ENCODE measurements around the gene SEMA5A. TPM values are rescaled to one million over a fixed set of nuclear protein-coding genes. Genes with fewer than 3 reads are reported as not detected.

SEMA5A gene
- total and polyA plus RNA-seq, 4 experiments from 2014 or later = 1.1 to 4.5 (median 2.4) TPM

DNA sequence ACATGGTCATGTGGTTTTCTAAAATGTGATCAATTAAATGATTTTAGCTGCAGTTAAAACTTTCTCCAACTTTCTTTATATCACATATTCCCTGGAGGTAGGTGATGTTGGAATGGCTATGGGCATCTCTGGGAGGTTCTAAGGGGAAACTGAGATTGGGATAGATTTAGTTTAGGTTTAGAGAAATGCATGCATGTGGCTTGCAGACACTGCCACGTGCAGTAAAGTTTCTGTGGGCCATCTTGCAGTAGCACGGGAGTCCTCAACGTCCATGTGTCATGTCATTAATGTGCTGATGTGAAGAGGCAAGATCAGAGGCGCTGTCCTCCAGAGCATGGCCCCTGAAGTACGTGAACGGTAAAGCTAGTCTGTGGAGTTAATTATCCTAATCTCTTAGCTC, 532.7 kb downstream of the SEMA5A start:
- H3K4me1 ChIP-seq (ENCODE audit: insufficient read depth, low read length) = no peaks in the 10 kb centered on the region
- Mint-ChIP-seq H3K9me3 (peaks cover 0 to 36% (median 7%) of the 10 kb centered on the region in 8 donors), H3K27me3 (peaks cover 0 to under 1% of the 10 kb centered on the region in 2 donors), H3K4me3 (no peak overlapping the region), H3K27ac (no peak overlapping the region), H3K4me1 (no peaks in the 10 kb centered on the region), H3K36me3 (no peaks in the 10 kb centered on the region)
- no peak for DNase-seq
- no peaks in the 10 kb centered on the region for H3K27me3 ChIP-seq (ENCODE audit: insufficient read depth, low read length)
- ChIA-PET POLR2A (ENCODE audit: partially characterized antibody) (no interaction called here), CTCF (ENCODE audit: partially characterized antibody) (no interaction called here)
- no peaks in the 10 kb centered on the region for H3K36me3 ChIP-seq (ENCODE audit: insufficient read depth, low read length)
- intact Hi-C loops (cut with micrococcal nuclease) = no loop called here
- no peaks in the 10 kb centered on the region for H3K9me3 ChIP-seq (ENCODE audit: control insufficient read depth in 1 of 2, low read length in 2 of 2)
- no peak overlapping the region for H3K27ac ChIP-seq (ENCODE audit: low read depth, low read length)
- no peak overlapping the region for H3K4me3 ChIP-seq (ENCODE audit: low read length in 2 of 2)

DNA sequence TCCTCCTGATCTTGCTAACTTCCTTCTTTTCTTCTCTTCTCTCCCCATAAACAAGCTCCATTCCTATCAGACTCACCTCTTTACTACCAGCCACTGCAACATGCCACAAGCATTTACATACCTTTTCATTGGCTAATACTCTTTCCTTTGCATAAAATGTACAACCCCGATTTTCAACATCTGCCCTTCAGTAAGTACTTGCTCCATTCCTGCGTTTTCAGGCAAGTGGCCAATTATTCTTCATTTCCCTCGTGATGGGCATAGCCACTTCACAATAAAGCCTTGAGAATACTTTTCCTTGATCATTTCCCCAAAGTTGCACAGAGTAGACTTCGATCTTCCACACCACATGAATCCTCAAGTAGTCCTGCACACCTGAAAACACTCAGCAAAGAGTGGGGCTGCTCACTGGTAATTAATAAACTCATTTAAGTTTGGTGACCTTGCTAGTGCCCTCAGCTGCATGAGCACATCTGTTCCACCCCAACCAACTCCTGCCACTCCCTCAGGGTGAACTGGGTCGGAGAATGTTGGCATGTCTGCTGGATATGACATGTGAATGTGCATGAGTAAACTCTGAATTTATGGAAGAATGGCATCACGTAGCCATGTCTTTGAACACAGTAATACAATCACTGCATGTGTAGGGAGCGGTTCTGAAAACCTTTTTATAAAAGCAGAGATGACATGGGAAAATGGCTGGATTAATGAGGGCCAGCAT, 535.8 kb downstream of the SEMA5A start:
- peaks cover 0 to 40% (median 12%) of the 10 kb centered on the region in 8 donors for H3K9me3 Mint-ChIP-seq
- intact Hi-C loops (cut with micrococcal nuclease) = no loop called here

DNA sequence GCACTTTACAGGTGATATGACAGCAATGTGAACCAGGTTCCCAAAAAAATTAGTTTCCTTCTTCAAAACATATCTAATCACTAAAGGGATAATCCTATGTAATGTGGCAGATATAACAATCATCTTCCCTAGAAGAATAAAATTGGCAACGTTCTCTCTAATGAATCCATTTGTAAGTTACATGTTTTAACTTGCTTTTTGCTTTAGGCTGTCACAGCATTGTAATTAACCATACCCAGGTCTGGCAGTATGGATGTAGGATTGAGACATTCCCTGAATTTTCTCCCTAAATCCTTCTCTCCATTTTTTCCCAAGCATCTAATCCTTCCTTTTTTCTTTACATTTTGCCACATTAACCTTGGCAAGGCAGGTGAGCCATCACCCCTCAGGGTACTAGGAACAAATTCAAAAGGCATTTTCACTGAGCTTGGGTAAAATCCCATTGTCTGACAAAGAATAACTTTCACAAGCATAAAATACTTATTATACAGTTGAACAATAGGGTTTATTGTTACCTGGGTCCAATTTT, 548.3 kb downstream of the SEMA5A start:
- Mint-ChIP-seq H3K27me3 (no peaks in the 10 kb centered on the region), H3K4me3 (no peak overlapping the region), H3K4me1 (no peaks in the 10 kb centered on the region), H3K9me3 (peaks cover 0 to 11% (median 3%) of the 10 kb centered on the region in 8 donors), H3K36me3 (no peaks in the 10 kb centered on the region), H3K27ac (no peak overlapping the region)
- Histone ChIP-seq H3K4me1 (ENCODE audit: insufficient read depth, low read length) (no peaks in the 10 kb centered on the region), H3K27me3 (ENCODE audit: insufficient read depth, low read length) (no peaks in the 10 kb centered on the region), H3K36me3 (ENCODE audit: insufficient read depth, low read length) (no peaks in the 10 kb centered on the region), H3K9me3 (ENCODE audit: control insufficient read depth in 1 of 2, low read length in 2 of 2) (no peaks in the 10 kb centered on the region), H3K4me3 (ENCODE audit: low read length in 2 of 2) (no peak overlapping the region), H3K27ac (ENCODE audit: low read depth, low read length) (no peak overlapping the region)
- no peak for DNase-seq
- CTCF ChIA-PET (ENCODE audit: partially characterized antibody) = no interaction called here
- intact Hi-C loops (cut with micrococcal nuclease) = no loop called here
- POLR2A ChIA-PET (ENCODE audit: partially characterized antibody) = no interaction called here

More for the DNA sequence above, 535.8 kb downstream of the SEMA5A start:
- no peak overlapping the region for H3K4me3 Mint-ChIP-seq
- Histone ChIP-seq H3K4me3 (ENCODE audit: low read length in 2 of 2) (no peak overlapping the region), H3K27me3 (ENCODE audit: insufficient read depth, low read length) (no peaks in the 10 kb centered on the region), H3K4me1 (ENCODE audit: insufficient read depth, low read length) (no peaks in the 10 kb centered on the region), H3K27ac (ENCODE audit: low read depth, low read length) (no peak overlapping the region), H3K36me3 (ENCODE audit: insufficient read depth, low read length) (no peaks in the 10 kb centered on the region), H3K9me3 (ENCODE audit: control insufficient read depth in 1 of 2, low read length in 2 of 2) (no peaks in the 10 kb centered on the region)
- DNase-seq = no peak
- peaks cover 0 to 2% of the 10 kb centered on the region in 2 donors for H3K27me3 Mint-ChIP-seq
- ChIA-PET CTCF (ENCODE audit: partially characterized antibody) (no interaction called here), POLR2A (ENCODE audit: partially characterized antibody) (no interaction called here)
- no peaks in the 10 kb centered on the region for H3K36me3 Mint-ChIP-seq
- no peaks in the 10 kb centered on the region for H3K4me1 Mint-ChIP-seq
- H3K27ac Mint-ChIP-seq = no peak overlapping the region

DNA sequence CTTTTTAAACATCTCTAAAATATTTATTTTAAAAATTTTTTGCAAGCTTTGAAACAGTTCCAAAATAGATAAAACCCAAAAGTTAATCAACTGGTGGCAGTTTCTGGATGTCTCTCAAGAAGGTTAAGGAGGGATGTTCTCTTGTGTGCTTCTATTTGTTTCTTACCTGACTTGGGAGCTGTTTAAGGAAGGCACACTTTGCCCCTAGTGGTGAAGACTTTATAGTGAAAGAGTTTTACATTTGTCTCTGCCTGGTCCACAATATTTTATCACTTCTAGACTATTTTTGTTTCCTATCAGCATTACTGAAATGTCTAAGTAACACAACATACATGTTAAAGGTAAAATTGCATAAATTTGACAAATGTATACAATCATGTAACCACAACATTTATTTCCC, 552.8 kb downstream of the SEMA5A start:
- Mint-ChIP-seq H3K27me3 (no peaks in the 10 kb centered on the region), H3K36me3 (no peaks in the 10 kb centered on the region), H3K27ac (no peak overlapping the region), H3K4me1 (no peaks in the 10 kb centered on the region), H3K9me3 (peaks cover 0 to 8% (median 4%) of the 10 kb centered on the region in 8 donors), H3K4me3 (no peak overlapping the region)
- no peaks in the 10 kb centered on the region for H3K36me3 ChIP-seq (ENCODE audit: insufficient read depth, low read length)
- no peak overlapping the region for H3K27ac ChIP-seq (ENCODE audit: low read depth, low read length)
- POLR2A ChIA-PET (ENCODE audit: partially characterized antibody) = no interaction called here
- H3K27me3 ChIP-seq (ENCODE audit: insufficient read depth, low read length) = no peaks in the 10 kb centered on the region
- DNase-seq = no peak
- no peaks in the 10 kb centered on the region for H3K9me3 ChIP-seq (ENCODE audit: control insufficient read depth in 1 of 2, low read length in 2 of 2)
- intact Hi-C loops (cut with micrococcal nuclease) = no loop called here
- H3K4me3 ChIP-seq (ENCODE audit: low read length in 2 of 2) = no peak overlapping the region
- H3K4me1 ChIP-seq (ENCODE audit: insufficient read depth, low read length) = no peaks in the 10 kb centered on the region
- CTCF ChIA-PET (ENCODE audit: partially characterized antibody) = no interaction called here

Small RNA genes within 50 kb of the gene (microRNA-seq; reads per million reads assigned to microRNA genes)
- 9.3 reads per million, percentile 38 among the genes with 10 or more reads in this experiment for gene MIR4636 (ENCODE audit: borderline microRNAs expressed, borderline number of aligned reads, borderline replicate concordance)

Other genes starting within 250 kb of the SEMA5A start
- gene TAS2R1, start 84.3 kb upstream of the SEMA5A start, total RNA-seq = not detected
- gene TAS2R1, start 84.3 kb upstream of the SEMA5A start, polyA plus RNA-seq = under 1 TPM in 1 of 2 donors, not detected in 1; 0.14 TPM

Data from CD4-positive, alpha-beta memory T cell (primary cell).